HCEC 1CT (cell line): ENCODE measurements around the gene SERPINB8.

ENCODE experiments used
- DNase-seq: peaks from one replicate; pipeline ENCODE4 v3.0.0-alpha.2; 2017

Gene SERPINB8

GRCh38 chr18:64019922-64020756, 50.3 kb downstream of the SERPINB8 start:
- DNase-seq = no peak

DNA sequence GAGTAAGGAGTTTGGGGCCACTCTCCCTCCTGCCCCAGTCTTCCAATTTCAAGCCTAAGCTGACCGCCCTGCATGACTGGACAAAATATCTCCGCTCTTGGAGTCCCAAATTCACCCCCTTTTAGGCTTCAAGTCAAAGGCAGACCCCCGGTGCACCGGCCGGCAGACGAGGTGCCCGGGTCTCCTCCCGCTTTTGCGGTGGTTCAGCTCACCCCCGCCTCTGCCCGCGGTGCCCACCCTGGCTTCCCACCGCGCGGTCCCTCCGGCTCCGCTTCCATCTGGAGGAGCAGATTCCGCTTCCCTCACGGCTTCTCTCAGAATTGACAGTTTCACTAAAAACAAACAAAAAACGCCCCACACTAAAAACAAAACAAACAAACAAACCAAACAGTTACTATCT, 56.5 kb downstream of the SERPINB8 start:
- DNase-seq = no peak

DNA sequence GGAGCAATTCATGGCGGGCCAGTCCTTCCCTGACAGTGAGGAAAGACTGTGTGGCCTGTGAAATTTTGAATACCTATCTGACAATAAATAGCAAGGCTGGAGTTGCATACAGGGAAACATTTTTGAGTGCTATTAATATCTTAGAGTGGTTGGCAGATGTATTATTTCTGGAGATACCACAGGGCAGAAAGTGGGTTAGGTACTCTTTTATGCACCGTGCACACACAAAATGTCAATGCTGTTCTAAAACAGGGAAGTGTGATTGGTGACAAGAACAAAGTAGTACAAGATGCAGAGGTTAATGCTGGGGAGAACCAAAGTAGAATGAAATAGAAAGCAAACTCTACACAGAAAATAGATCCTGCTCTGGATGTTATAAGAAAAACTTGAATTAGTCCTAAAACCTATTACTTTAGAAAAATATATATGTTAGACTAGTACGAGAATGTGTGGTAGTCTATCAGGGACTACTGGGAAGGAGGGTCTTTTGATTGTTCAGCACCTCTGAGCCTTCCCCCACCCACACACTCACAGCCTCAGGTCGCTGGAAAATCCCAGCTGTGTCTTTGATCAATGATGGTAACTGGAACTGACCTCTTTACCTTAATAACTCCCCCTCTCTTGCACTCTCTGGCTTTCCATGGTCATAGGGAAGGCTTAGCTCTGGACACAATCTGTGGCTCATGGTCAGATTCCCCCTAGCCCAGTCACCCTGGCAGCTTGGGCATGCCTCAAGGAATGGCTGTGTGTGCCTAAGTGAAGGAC, 58.2 kb downstream of the SERPINB8 start:
- DNase-seq = no peak

DNA sequence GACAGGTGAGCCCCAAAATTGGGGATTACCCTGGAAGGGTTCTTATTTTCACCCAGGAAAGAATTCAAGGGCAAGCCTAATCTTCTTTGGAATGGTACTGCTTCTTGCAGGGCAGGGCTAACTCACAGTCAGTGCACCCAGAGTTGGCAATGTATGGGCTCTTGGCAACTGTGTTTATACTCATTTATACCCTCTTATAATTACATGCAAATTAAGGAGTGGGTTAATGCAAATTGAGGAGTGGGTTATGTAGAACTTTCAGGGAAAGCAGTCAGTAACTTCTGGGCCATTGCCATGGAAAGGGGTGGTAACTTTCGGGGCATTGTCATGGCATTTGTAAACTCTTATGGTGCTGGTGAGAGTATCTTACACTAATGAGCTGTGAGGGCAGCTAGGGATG, 59.2 kb downstream of the SERPINB8 start:
- DNase-seq = no peak

GRCh38 chr18:64031411-64031810, 61.5 kb downstream of the SERPINB8 start:
- no peak for DNase-seq

DNA sequence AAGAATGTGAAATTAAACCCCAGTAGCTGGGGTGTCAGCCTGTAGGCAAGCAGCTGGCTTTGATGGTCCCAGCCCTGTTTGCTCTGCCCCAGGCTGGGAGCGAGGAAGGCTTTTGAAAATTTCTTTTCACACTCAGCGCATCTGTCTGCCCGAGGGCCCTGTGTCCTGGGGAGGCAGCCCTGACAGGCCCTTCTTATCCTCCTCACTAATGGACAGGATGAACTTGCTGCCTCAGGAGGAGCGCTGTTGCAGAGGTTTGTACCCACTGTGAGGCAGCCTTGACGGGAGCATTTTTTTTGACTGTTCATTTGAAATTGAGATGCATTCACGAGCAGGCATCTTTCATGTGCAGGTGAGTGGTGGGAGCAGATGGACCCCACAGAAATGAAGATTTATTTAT, 62.4 kb downstream of the SERPINB8 start:
- no peak for DNase-seq

DNA sequence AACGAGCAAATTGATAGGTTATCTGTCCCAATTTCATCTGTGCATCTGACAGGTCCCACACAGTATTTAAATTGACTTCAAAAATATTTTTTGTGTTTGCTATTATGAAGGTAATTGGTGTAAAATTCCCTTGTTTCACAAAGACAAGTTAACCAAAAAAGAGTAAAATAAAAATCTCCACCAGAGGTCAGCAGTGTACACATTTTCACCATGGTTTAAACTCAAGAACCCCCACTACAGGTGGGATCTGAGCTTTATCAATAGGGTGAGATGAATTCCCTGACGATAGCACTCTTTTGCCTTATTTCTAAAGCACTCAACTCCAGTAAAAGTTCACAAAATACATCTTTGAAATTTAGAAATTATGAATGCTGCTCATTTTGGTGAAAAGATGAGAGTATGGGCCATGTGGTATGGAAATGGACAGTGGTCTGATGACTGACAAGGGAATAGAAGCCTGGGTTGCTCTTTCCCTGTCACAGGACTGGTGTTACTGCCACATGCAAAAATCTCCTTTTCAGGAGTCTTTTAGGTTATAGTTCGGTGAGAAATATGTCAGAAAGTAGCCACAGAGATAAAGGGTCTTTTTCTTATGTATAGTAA, 68.0 kb downstream of the SERPINB8 start:
- peak; percentile 6 for DNase-seq
